Measurements from ENCODE around the gene ITGB6.
A peak's percentile ranks its signal among the peaks of the same experiment; 100 is the strongest.

Gene ITGB6

DNA sequence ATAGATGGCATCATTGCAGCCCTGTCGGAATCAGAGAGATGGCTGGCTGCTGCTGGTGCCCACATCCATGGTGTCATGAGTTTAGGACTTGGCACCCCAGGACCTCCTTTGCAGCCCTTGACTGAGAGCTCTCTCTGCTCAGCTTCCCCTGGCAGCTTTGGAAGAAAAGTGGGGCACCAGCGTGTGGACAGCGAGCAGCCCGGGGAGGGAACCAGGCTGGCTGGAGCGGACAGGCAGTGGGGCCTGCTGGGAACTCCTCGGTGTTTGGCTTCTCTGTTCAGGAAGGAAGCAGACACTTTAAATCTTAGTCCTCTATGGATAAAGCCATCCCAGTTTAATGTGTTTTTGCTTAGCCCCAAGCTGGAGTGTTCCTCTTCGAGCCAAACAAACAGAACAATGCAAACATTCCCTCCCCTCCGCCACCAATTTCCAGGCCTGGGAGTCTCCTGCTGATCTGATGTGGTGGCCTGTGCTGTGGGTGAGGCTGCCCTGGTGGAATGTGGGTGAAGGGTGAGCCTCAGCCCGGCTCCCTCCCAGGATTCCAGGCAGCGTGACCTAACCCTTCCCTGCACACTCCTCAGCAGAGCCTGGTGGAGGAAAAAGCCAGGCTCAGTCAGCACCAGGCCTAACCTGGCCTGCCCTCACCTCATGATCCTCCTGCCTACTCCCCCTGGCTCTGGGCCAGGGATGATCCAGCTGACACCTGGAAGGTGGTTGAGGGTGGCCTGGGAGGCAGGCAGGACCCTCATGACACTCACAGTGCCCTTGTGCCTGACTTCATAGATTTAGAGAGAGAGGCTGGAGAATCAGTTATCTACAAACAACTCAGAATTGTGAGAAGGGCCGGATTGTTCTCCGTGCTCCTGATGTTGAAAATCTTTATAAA, 21.6 kb upstream of the ITGB6 start:
- DNase-seq (ENCODE audit: low read depth in 2 of 2) = no peak

DNA sequence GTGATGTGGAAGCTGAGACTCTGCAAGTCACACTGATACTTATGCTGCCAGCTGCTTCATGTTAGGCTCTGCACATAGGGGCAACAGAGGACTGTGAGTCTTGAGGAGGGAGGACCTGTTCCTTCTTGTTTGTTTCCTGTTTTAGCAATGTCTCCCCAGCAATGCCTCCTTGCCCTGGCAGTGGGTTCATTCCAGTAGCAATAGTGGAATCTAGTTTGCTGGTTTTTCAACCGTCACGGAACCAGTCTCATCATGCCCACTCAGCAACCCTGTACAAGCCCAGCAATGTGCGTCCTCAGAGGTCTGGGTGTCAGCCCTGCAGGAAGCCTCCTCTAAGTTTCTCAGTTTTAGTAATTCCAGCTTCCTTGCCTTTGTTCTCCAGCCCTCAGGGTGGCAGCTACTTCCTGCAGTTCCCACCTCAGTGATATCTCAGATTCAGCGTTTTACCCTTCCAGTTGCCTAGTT, 20.5 kb upstream of the ITGB6 start:
- DNase-seq (ENCODE audit: low read depth in 2 of 2) = peak in 1 of 2 donors; percentile 37

DNA sequence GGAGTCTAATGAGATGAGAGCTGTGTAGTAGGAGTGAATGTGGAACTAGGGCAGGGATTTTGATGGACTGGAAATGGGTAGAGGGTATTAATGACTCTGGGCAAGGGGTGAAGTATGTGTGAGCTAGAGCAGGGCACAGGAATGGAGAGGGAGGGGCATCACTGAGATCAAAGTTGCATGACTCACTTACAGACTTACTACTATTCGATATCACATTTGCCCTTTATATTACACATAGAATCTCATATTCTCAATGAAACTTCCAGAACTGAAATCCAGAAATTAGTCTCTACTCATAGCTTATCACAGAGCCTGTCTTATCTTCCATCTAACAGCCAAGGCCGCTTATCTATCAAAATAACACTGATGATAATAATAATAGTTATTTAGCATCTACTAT, 20.0 kb upstream of the ITGB6 start:
- no peak for DNase-seq (ENCODE audit: low read depth in 2 of 2)

DNA sequence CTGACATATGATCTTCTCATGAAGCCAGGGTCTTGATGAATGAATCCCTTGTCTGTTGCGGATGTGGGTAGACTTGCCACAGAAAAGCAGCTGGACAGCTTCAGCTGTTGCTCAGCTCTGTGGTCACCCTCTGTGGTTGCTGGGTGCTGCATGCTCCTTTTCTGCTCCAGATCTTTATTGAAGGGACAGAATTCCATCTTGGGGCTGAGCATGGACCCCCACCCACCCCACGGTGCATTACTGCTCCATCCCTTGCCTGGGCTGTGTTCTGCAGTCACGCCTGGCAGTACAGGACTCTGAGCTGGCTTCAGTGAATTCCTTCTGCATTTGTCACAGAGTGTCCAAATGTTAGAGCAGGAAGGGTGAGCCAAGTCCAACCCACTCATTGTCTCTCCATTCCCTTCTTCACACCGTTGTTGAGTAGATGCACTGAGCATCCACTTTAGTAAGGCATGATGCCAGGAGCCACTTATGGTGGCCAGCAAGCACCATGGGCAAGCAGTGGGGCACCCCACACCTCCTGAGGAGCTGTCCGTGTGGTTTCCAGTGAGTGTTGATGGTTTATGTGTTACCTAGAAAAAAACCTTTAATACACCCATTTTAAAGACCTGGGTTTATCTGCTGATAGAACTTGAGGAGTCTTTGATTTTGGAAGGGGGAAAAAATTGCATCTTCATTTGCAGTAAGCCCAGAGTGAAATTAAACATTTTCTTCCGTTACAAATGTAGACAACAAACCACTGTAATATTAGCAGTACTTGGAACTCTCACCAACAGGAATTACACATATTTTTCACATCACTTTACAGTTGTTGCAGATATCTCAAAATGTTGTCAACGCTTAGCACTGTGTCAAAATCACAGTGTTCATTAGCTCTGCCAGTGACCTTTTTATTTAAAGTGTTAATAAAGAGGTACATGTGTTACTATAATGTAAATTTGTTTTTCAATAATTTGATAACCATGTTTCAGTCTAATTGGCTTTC, 14.7 kb upstream of the ITGB6 start:
- no peak for DNase-seq (ENCODE audit: low read depth in 2 of 2)

DNA sequence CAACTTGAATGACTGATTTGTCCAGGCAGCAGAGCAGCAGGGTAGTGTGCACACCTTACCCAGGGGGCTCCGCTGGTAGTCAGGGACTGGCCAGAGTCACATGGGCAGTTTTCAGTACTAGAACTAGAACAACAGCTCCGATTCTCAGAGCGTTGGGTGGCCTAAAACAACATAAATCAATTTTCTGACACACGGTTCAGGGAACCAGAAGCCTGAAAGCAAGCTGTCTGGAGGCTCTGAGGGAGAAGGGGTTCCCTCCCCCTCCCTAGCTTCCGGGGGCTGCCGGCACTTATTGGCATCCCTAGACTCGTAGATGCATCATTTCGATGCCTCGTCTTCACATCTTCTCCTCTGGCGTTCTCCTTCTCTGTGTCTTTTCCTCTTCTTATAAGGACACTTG, 13.4 kb upstream of the ITGB6 start:
- no peak for DNase-seq (ENCODE audit: low read depth in 2 of 2)

DNA sequence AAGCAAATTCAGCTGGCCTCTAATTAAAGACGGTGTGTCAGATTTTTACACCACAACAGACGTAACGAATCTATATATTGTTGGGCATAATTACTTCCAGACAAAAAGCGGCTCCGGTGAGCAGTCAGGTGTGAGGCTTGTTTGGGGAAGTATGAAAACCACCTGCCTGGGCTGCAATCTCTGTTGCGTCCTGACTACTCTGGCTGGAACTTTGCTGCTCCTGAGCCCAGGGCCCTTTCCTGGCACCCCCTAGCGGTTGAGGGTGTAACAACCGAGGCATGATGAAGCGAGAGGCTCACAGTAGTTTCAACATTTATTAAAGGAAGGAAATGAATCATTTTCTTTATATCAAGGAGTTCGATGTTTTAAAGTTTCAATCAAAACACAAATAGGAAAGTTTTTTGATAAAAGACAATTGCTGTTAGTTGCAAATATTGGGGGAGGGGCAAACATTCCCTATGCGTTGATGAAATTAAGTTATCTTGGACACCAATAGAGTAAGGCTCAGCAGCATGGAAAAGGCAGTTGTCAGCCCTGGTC, 10.6 kb upstream of the ITGB6 start:
- peak; percentile 52 to 55 for DNase-seq (ENCODE audit: low read depth in 2 of 2)

DNA sequence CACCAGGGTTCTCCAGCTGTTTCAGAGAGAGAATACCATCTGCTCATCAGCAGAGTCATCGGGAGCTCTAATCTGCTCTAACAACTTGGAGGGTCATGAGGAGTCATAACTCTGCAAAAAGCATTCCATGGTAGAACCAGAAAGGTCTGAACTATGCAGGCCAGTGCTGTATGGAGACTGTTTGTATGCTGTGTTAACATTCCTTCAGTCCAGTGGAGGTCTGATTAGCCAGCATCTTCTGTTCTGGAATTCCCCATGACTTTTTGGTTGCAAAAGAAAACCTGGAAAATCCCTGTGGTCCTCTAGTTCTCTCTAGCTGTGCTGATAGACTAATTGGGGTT, 9.4 kb upstream of the ITGB6 start:
- no peak for DNase-seq (ENCODE audit: low read depth in 2 of 2)

DNA sequence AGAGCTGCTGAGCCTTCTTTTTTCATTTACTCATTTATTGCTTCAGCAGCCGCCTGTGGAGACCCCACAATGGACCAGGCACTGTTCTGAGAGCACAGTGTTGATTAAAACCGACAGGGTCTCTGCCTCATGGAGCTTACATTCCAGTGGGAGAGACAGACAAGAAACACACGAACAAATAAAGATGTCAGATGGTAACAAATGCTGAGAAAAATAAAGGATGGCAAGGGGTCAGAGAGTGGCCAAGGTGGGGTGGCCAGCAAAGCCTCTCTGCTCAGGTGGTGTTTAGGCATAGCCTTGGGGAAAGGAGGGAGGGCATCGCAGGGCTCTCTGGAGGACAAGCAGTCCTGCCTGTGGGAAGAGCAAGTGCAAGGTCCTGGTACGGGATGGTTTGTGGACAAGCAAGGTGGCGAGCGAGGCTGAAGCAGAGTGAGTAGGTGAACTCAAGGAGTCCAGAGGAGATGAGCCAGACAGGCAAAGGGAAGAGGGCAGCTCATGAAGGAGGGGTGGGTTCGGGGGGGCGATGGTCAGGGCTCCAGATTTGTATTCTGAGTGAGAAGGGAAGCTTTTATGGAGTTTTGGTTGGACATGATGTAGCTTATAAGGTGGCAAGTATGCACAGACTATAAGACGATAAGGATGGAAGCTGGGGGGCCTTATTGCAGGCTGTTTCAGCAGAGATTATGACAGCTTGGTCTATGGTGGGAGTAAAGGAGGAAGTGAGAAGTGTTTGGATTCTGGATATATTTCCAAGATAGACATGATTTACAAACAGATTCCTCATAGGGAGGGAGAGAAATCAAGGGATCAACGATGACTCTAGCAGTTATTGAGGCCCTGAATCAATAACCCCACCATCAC, 8.8 kb upstream of the ITGB6 start:
- no peak for DNase-seq (ENCODE audit: low read depth in 2 of 2)

DNA sequence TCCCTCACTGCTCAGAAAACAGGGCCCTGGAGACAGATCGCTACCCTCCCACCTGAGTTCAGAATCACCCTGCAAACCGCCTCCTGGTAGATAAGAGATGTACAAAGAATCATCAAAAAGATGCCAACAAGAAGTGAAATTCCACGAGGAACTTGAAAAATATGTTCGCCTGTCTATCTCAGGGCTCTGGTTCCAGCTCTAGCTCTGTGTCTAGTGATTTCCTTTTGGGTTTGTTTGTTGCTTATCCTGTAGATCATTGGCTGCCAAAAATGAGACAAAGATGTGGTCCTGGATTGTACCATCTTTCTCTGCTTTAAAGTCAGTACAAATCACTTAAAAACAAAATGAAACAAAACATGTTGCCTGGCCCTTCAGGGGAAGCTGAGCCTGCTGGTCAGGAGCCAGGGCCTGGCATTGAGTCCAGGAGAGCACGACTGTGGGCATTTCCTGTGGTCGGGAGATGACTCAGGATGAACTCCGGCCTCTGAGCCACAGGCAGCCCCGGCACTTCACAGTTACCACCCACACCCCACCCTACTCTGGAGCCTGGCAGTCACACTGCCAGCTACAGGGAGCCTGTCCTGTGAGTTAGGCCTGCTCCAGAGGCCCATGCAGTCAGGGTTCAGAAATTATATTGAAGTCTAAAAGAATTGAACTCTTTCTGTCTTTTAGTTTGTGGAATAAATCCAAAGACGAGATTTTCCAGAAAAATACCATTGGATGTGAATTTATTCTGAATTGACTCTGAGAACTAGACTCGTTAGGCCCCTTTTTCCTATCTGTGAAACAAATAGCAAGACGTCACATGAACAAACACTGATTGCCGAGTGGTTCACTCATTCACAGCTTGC, 8.0 kb upstream of the ITGB6 start:
- no peak for DNase-seq (ENCODE audit: low read depth in 2 of 2)

DNA sequence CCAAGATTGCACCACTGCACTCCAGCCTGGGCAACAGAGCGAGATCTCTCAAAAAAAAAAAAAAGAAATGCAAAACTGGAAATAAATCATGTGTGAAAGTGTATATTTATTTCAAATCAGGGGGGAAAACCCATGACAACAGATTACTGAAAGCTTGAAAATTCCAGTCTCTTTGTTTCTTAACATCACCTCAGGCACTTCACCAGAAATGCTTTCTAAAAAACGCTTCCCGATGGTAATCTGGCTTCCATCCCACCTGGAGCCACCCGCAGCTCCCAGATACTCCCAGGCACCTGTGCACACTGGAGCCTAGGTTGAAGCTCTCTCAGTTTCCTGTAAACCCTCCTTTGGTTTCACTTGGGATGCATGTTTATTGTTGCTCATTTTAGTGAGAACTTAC, 7.2 kb upstream of the ITGB6 start:
- no peak for DNase-seq (ENCODE audit: low read depth in 2 of 2)

DNA sequence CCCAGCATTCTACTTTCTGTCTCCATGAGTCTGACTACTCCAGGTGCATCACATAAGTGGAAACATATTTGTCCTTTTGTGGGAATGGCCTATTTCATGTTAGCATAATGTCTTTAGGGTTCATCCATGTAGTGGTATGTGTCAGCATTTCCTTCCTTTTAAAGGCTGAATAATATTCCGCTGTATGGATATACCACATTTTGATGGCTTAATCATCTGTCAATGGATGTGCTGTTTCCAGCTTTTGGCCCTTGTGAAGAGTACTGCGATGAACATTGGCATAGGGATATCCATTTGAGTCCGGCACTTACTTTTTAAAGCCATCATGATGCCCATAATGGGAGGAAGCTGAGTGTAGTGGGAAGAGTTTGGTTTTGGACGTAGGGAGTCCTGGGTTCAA, 6.4 kb upstream of the ITGB6 start:
- DNase-seq (ENCODE audit: low read depth in 2 of 2) = no peak

DNA sequence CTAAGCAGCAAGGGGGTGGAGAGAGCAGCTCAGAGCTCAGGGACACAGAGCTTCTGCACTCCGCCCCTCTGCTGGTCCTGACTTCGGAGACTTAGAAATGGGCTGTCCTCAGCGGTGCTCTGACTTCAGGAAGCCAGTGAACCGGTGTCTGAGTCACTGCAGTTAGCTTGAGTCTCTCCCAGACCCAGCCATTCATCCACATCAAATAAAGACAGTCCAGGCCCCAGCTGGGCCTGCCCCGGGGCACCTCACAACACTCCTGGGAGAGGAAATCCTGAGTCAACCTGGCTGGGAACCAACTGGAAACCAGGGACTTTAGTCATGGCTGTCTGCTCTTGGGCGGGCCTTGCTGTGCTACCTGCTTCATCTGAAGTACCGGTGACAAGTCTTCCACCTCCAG, 5.4 kb upstream of the ITGB6 start:
- no peak for DNase-seq (ENCODE audit: low read depth in 2 of 2)

DNA sequence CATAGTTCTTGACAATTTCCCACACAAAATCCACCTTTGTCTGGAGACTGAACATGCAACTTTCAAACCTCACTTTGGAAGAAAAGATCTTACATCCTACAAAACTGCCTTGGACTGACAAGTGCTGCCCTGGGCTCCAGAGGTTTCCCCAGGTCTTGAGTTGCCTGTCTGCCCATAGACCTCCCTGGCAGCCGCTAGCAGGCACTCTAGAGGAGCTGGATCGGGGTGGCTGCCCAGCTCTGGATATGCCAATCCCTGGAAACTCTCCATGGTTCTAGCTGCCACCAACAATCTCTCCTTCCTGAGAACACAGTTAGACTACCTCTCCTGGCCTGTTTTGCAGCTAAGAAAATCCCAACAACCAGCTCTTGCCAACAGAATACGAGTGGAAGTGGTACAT, 3.4 kb upstream of the ITGB6 start:
- DNase-seq (ENCODE audit: low read depth in 2 of 2) = no peak

DNA sequence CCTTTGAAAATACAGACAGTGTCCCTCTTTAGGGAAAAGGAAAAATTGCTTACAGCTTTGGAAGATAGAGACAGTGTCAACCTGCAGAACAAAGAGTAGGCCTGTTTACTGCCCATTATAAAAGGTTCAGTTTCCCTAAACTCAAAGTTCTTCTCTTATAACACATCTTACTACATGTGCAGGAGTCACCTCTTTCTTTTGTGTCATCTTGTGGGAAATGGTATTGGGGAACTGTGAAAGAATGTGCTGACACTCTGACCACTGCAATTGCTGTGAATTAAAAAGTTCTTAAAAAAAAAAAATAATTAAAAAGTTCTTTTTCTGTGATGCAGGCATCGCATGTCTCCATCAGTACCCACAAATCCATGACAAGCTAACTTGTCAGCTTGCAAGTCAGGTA, 2.9 kb upstream of the ITGB6 start:
- no peak for DNase-seq (ENCODE audit: low read depth in 2 of 2)

DNA sequence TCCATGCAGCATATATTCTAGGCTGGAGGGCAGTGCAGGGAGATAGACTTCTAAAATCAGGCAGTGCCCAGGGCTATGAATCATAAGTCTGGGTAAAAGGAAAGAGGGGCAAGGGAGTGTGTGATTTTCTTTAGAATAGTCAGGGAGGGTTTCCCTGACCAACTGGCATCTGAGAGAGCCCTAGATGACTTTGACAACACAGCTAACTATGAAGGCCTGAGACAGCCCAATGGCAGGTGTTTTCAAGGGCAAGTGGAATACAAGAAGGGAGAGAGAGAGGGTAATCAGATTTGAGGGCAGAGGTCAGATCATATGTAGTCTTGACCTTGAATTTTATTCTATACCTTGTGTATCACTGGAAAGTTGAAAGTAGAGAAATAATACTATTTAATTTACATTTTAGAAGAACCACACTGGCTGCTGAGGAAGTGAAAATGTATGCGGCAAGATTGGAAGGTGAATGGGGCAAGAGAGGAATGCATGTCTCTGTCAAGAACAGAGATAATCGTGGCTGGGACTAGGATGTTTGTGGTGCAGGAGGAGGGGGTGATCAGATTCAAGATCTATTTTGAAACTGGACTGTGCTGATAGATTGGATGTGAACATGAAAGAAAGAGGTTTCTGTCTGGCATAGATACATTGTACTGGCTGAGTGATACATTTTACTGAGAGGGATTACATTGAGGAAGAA, 1.9 kb upstream of the ITGB6 start:
- DNase-seq (ENCODE audit: low read depth in 2 of 2) = no peak

DNA sequence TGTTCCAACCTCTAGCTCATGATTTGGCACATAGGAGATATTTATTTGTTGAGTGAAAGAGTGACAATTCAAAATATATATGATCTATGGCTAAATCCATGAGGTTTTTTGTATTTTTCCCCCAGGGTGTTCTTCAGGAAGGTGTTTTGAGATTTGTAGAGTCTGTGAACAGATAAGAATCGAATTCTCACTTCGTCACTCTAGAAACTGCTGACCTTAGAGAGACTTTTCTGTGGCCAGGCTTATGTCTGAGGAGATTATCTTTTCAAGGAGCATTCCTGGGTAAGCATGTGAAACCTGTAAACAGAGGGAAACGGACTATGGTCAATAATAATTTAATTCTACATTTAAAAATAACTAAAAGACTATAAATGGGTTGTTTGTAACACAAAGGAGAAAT, 849 bp upstream of the ITGB6 start:
- DNase-seq (ENCODE audit: low read depth in 2 of 2) = no peak

DNA sequence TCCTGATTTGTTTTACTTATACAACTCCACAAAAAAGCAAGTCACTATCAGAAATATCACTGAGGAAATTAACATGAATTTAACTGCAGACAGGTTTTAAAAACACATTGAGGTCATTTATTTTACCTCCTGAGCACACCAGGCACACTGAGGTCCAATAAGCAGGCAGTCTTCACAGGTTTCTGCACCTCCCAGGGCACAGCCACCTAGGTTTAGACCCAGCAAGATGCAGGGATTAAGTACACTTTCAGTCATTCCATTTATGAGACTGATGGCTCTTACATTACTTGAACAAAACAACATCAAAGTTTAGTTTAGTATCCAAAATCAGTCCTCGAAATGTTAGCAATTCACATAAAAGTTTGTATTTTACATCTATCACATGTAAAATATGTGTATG, 1.0 kb downstream of the ITGB6 start:
- no peak for DNase-seq (ENCODE audit: low read depth in 2 of 2)

DNA sequence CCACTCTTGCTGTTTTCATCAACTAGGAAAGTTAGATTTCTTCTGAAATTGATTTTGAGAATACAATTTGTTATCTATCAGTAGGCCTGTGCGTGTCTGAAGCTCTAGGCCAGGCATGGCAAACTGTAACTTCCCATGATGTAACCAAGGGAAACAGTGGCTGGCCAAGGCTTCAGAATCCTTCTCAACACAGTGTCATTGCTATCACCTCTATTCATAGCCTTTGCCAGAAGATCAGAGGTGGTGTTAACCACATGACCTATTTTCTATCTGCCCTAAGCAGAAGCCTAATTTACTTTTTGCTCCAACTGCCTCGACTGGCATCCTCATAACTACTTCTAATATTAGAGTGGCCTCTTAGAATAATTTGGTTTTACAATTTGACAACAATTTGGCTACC, 2.5 kb downstream of the ITGB6 start:
- no peak for DNase-seq (ENCODE audit: low read depth in 2 of 2)

DNA sequence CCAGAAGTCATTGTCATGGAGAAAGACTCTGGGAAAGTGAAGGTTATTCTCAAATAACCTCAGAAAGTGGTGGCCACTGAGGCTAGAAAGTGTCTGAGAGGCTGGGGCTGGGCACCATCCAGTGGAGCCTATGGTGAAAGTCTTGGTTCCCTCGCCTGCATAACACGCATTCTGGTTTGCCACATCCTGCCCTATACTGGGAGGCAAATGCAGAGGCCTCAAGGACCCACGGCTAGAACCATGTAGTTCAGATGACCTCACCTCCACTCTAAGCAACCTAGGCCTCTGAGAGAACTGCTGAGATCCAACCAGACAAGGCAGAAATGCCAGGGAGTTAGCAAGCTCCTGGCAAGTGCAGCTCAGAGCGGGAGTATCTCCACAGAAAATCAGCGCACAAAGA, 5.1 kb downstream of the ITGB6 start:
- DNase-seq (ENCODE audit: low read depth in 2 of 2) = no peak

DNA sequence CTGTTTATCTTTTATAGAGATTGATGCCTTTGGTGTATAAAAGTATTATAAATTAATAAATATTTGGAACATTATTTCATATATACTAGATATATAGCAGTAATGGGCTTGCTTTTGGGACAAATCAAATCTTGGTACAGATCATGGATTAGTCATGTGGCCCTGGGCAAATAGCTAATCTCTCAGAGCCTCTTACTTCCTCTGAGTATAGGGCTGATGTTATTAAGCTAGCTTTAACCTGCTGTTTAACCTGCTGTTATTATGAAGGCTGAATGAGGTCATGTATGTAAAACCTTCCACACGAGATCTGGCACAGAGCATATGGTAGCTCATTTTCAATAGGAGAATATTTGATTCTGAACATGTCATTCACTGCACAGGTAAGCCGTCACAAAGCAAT, 5.7 kb downstream of the ITGB6 start:
- DNase-seq (ENCODE audit: low read depth in 2 of 2) = no peak
